HUES48 (cell line): ENCODE results near the gene RRAS2.

Experiments
- H3K27ac ChIP-seq: one replicate; pipeline ENCODE4 v1.7.0; 2013; ENCODE audit warnings: low read depth, low read length, inconsistent platforms
- H3K27me3 ChIP-seq: 2 replicates; pipeline ENCODE4 v1.6.1; 2013; ENCODE audit warnings: mild to moderate bottlenecking, low read length; ENCODE audit not compliant: control insufficient read depth, insufficient read depth
- H3K36me3 ChIP-seq: 2 replicates; pipeline ENCODE4 v1.6.1; 2013; ENCODE audit warnings: low read length; ENCODE audit not compliant: control insufficient read depth, insufficient read depth
- H3K4me1 ChIP-seq: 2 replicates; pipeline ENCODE4 v1.6.1; 2013; ENCODE audit warnings: mild to moderate bottlenecking, low read length; ENCODE audit not compliant: control insufficient read depth, insufficient read depth
- H3K4me3 ChIP-seq: 2 replicates; pipeline ENCODE4 v1.5.1; 2013; ENCODE audit warnings: mild to moderate bottlenecking, low read depth, low read length
- H3K9ac ChIP-seq: 2 replicates; pipeline ENCODE4 v1.6.1; 2013; ENCODE audit warnings: mild to moderate bottlenecking, low read depth, low read length, moderate library complexity
- H3K9me3 ChIP-seq: 2 replicates; pipeline ENCODE4 v1.6.1; 2013; ENCODE audit warnings: low read length; ENCODE audit not compliant: control insufficient read depth, insufficient read depth

Gene RRAS2

DNA sequence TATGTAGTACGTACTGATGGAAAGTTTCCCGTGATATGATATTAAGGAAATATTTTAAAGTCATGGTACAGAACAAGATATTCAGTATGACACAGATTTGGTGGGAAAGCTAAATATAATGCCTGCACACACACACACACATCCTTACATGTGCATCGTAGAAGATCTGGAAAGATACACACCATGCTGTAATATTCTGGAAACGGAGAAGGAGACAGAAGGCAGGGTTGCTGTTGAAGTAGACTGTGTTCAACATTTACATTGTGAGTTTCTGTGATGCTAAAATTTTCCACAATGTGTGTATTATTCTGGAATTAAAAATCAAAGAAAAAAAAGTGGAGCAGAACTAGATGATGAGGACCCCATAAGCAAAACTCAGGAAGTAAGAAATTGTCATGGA lies 118.0 kb downstream of the RRAS2 start:
- no peak overlapping the region for H3K4me3 ChIP-seq
- H3K27me3 ChIP-seq, result no peaks in the 10 kb centered on the region
- H3K9me3 ChIP-seq, result no peaks in the 10 kb centered on the region
- no peak overlapping the region for H3K27ac ChIP-seq
- no peak overlapping the region for H3K9ac ChIP-seq
- H3K4me1 ChIP-seq, result no peaks in the 10 kb centered on the region
- H3K36me3 ChIP-seq, result no peaks in the 10 kb centered on the region

DNA sequence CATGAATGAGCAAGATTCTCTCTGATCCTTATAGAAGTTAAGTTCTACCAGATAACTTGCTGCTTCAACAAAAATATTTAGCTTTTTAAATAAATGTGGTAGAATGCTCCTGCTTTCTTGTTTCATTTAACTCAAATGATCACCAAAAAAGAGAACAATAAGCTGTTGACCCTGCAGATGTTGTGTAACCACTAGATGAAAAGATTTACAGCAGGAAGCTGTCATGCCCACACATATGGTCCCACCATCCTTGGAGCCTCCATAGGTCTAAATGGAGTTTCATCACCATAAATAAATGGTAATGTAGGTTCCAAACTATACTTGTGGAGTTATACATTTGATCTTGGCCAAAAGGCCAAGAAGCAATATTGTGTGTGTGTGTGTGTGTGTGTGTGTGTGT lies 118.8 kb downstream of the RRAS2 start:
- H3K9me3 ChIP-seq, result no peaks in the 10 kb centered on the region
- H3K27ac ChIP-seq, result no peak overlapping the region
- no peak overlapping the region for H3K4me3 ChIP-seq
- no peaks in the 10 kb centered on the region for H3K27me3 ChIP-seq
- no peaks in the 10 kb centered on the region for H3K36me3 ChIP-seq
- H3K9ac ChIP-seq, result no peak overlapping the region
- H3K4me1 ChIP-seq, result no peaks in the 10 kb centered on the region

DNA sequence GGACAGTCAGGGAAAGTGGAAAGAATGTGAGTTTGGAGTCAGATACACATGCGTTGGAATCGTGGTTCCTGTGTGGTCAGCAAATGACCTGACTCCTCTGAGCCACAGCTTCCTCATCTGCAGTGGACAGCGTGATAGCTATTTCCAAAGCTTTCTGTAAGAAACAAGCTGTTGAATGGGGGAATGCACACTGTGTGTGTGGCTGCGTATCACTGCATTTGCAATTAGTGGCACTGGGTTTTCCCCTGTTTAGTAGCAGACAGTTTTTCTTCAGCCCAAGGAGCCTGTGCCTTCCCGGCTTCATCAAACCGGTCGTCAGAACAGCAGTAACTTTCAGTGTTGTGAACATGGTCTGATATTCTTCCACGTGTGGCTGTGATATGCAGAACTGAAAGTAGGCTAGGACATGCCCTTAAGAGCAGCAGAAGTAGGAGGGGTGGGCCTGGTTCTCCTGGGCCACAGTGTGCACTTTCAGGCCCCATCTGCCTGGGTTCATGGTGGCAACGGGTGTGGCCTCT lies 121.5 kb downstream of the RRAS2 start:
- Histone ChIP-seq H3K4me1 (peaks cover under 1% of the 10 kb centered on the region; the same call in 1 of the 2 replicates), H3K36me3 (no peaks in the 10 kb centered on the region), H3K9me3 (no peaks in the 10 kb centered on the region), H3K4me3 (no peak overlapping the region), H3K27ac (no peak overlapping the region), H3K27me3 (no peaks in the 10 kb centered on the region), H3K9ac (no peak overlapping the region)

DNA sequence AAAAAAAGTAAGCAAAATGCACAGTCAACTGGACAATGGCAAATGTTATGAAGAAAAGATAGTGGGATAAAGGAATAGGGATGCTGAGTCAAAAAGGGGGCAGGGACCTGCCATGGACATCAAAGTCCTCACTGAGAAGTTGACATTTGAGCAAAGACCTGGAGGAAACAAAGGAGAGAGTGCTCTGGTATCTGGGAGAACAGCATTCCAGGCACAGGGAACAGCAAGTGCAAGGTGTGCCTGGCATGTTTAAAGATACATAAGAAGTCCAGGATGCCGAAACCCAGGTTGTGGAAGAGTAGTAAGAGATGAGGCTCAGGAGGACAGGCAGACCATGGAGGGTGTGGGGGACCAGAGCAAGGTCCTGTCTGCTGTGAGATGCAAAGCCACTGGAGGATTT lies 123.3 kb downstream of the RRAS2 start:
- Histone ChIP-seq H3K9ac (no peak overlapping the region), H3K9me3 (no peaks in the 10 kb centered on the region), H3K27ac (no peak overlapping the region), H3K36me3 (no peaks in the 10 kb centered on the region), H3K27me3 (no peaks in the 10 kb centered on the region), H3K4me3 (no peak overlapping the region), H3K4me1 (peaks cover 5% of the 10 kb centered on the region; the same call in 1 of the 2 replicates)

DNA sequence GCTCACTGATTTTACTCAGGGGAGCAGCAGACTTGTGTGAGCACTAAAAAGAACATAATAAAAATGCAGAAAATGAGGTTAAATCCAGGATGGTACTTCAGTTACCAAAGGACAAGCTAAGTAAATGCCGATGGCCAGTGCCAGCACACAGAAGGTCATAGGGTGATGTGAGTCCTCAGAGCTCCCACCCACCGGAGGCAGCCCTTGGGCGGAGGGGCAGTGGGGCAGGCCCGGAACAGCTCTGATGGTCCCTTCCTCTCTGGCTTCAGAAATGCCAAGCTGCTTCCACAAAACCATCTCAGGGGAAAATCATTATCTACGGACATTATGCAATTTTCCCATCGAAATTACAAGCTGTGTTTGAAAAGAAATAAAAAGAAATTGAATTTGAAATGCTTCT lies 124.5 kb downstream of the RRAS2 start:
- no peak overlapping the region for H3K9ac ChIP-seq
- H3K4me1 ChIP-seq, result peaks cover 17% of the 10 kb centered on the region
- H3K36me3 ChIP-seq, result no peaks in the 10 kb centered on the region
- no peak overlapping the region for H3K4me3 ChIP-seq
- no peaks in the 10 kb centered on the region for H3K27me3 ChIP-seq
- no peak overlapping the region for H3K27ac ChIP-seq
- no peaks in the 10 kb centered on the region for H3K9me3 ChIP-seq

DNA sequence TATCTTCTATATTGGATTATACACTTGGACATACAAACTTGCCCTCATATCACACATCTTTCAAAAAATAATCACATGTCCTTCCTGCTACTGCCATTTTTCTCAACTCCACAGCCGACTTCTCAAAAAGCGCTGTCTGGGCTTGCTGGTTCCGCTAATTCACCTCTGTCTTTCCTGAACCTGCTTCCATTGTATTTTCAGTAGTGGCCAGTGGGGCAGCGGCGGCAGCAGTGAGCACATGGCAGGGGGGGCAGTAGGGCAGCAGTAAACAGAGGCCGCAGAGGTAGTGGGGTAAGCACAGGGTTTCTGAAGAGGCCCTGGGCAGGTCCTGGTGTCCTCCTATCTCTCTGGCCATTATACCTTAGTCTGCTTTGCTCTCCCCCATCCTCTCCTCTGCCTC lies 126.3 kb downstream of the RRAS2 start:
- H3K4me3 ChIP-seq, result no peak overlapping the region
- no peak overlapping the region for H3K27ac ChIP-seq
- H3K27me3 ChIP-seq, result no peaks in the 10 kb centered on the region
- H3K9ac ChIP-seq, result no peak overlapping the region
- H3K36me3 ChIP-seq, result no peaks in the 10 kb centered on the region
- peaks cover 29% of the 10 kb centered on the region for H3K4me1 ChIP-seq
- H3K9me3 ChIP-seq, result no peaks in the 10 kb centered on the region

DNA sequence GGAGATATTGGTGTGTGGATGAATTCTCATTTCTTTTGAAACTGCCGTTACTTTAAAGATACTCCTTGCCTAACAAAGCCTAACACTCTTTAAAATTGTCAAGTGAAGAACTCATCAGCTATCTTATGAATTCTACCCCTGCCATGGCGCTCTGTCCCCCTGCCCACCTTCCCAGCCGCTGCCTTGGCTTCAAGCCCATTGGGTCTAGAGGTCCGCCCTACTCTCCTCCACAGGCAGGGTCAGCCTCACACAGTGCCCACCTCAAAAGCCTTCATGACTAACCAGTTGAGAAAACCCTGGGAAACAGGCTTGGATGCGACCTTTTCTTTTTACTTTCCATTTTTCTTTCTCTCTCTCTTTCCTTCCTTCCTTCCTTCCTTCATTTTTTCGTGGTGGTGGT lies 128.6 kb downstream of the RRAS2 start:
- Histone ChIP-seq H3K4me1 (peaks cover 29% of the 10 kb centered on the region), H3K9ac (no peak overlapping the region), H3K27ac (peak overlapping the region; percentile 54), H3K9me3 (no peaks in the 10 kb centered on the region), H3K27me3 (no peaks in the 10 kb centered on the region), H3K36me3 (no peaks in the 10 kb centered on the region), H3K4me3 (peak overlapping the region; percentile 46)

DNA sequence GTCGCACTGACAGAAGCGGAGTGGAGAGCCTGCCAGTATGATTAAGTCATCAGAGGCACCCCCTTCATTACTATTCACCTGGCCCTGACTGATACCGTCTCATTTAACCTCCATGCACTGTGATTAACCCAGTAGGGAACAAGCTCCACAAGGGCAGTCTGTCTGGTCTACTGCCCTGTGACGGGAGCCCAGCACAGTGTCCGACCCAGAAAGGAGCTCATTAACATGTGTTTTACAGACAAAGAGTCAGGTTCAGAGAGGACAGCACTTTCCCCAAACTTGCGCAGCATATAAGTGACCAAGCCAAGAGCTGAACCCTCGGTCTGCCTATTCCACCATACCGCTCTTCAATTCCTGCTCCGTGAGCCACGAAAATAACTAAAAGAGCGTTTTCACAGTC lies 129.5 kb downstream of the RRAS2 start:
- H3K9ac ChIP-seq, result 0 out of 2 replicates have a peak overlapping the region, but pooled peaks have one; percentile 10

DNA sequence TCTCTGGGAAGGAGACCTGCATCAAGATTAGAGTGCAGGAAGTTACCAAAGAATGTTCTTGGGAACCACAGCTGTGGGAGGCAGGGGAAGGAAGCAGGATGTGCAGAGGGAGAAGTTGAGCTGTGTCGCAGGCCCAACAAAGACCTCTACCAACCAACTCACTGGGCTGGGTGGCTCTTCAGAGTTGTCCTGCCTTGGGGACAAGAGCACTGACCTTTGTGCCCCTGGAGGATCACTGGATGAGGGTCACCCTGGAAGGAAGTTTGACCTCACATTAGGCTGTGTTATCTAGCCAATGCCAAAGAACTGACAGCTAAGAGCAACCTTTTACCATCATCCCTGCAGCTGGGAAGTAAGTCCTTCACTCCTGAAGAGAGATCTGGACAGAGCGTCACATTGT lies 130.6 kb downstream of the RRAS2 start:
- no peak overlapping the region for H3K27ac ChIP-seq
- H3K27me3 ChIP-seq, result no peaks in the 10 kb centered on the region
- H3K4me3 ChIP-seq, result no peak overlapping the region
- H3K9me3 ChIP-seq, result no peaks in the 10 kb centered on the region
- peaks cover 44% of the 10 kb centered on the region for H3K4me1 ChIP-seq
- no peak overlapping the region for H3K9ac ChIP-seq
- no peaks in the 10 kb centered on the region for H3K36me3 ChIP-seq

More for the DNA sequence above, 129.5 kb downstream of the RRAS2 start:
- Histone ChIP-seq H3K36me3 (no peaks in the 10 kb centered on the region), H3K9me3 (no peaks in the 10 kb centered on the region), H3K27ac (peak overlapping the region; percentile 65), H3K27me3 (no peaks in the 10 kb centered on the region), H3K4me1 (peaks cover 35% of the 10 kb centered on the region), H3K4me3 (peak overlapping the region; percentile 46)
